Tibial artery (tissue), 4 donors: ENCODE data around the gene PPP1R1B.

ENCODE experiments used
- DNase-seq, 2 donors: peaks; one replicate each; pipeline ENCODE4 v3.0.0-alpha.2; 2019
- H3K27ac ChIP-seq, 2 donors: fragments of 200-600 bp; sonication (generic) in 1 of 2; 1 replicate in 1 of 2; 2 replicates in 1 of 2; pipeline ENCODE4 v1.5.1; 2018 to 2019; ENCODE audit warnings: mild to moderate bottlenecking in 1 of 2
- H3K27me3 ChIP-seq, 2 donors: fragments of 200-600 bp; sonication (generic) in 1 of 2; one replicate each; pipeline versions ENCODE4 v1.5.1 to v1.6.0; 2016 to 2019
- H3K36me3 ChIP-seq, 3 donors: fragments of 200-600 bp; sonication (generic) in 2 of 3; one replicate each; pipeline ENCODE4 v1.5.1; 2016 to 2019; ENCODE audit warnings: mild to moderate bottlenecking in 2 of 3
- H3K4me1 ChIP-seq, 4 donors: fragments of 200-600 bp; sonication (generic) in 2 of 4; 1 replicate in 3 of 4; 2 replicates in 1 of 4; pipeline ENCODE4 v1.5.1; 2016 to 2019
- H3K4me3 ChIP-seq, 2 donors: fragments of 200-600 bp; sonication (generic) in 1 of 2; 1 replicate in 1 of 2; 2 replicates in 1 of 2; pipeline ENCODE4 v1.5.1; 2018 to 2019; ENCODE audit warnings: mild to moderate bottlenecking in 2 of 2
- H3K9me3 ChIP-seq, 3 donors: fragments of 200-600 bp; sonication (generic) in 1 of 3; one replicate each; pipeline ENCODE4 v1.5.1; 2016 to 2019
- CTCF ChIP-seq, 2 experiments: fragments of 200-600 bp in 1 of 2; fragments of 450-650 bp in 1 of 2; IDR thresholded peaks; one replicate each; pipeline ENCODE4 v1.5.1; 2017 to 2019; ENCODE audit warnings: antibody characterized with exemption in 2 of 2, mild to moderate bottlenecking in 1 of 2, moderate library complexity in 1 of 2
- intact Hi-C: fragments of 100-400 bp; cut with DNase I; formaldehyde crosslinking; loops from one replicate; pipeline ENCODE4 v1.15.0; 2023; ENCODE audit warnings: low total_unique reads

Gene PPP1R1B

GRCh38 chr17:39642291-39643074 lies 15.7 kb downstream of the PPP1R1B start:
- no peak for DNase-seq
- intact Hi-C loops, result no loop called here
- no peak for TF ChIP-seq CTCF (IDR thresholded peaks at IDR 0.05)
- Histone ChIP-seq H3K27ac (no peak overlapping the region), H3K36me3 (no peaks in the 10 kb centered on the region), H3K4me1 (peaks cover 0 to 32% (median 23%) of the 10 kb centered on the region in 4 donors), H3K9me3 (no peaks in the 10 kb centered on the region), H3K4me3 (no peak overlapping the region), H3K27me3 (no peaks in the 10 kb centered on the region)

GRCh38 chr17:39643271-39643670 lies 16.5 kb downstream of the PPP1R1B start:
- Histone ChIP-seq H3K9me3 (no peaks in the 10 kb centered on the region), H3K4me3 (no peak overlapping the region), H3K36me3 (no peaks in the 10 kb centered on the region), H3K27me3 (no peaks in the 10 kb centered on the region), H3K4me1 (peaks cover 0 to 24% (median 16%) of the 10 kb centered on the region in 4 donors), H3K27ac (no peak overlapping the region)
- TF ChIP-seq CTCF (IDR thresholded peaks at IDR 0.05), result no peak
- no peak for DNase-seq
- intact Hi-C loops, result no loop called here

- Histone ChIP-seq H3K27me3 (no peaks in the 10 kb centered on the region), H3K27ac (no peak overlapping the region), H3K4me3 (no peak overlapping the region), H3K9me3 (no peaks in the 10 kb centered on the region), H3K4me1 (peaks cover 0 to 7% (median 0%) of the 10 kb centered on the region in 4 donors), H3K36me3 (peaks cover 0 to 4% (median 0%) of the 10 kb centered on the region in 3 donors)
- no peak for DNase-seq
- intact Hi-C loops, result no loop called here
- no peak for TF ChIP-seq CTCF (IDR thresholded peaks at IDR 0.05)
Observed at GRCh38 chr17:39647256-39647655, 20.5 kb downstream of the PPP1R1B start.

DNA sequence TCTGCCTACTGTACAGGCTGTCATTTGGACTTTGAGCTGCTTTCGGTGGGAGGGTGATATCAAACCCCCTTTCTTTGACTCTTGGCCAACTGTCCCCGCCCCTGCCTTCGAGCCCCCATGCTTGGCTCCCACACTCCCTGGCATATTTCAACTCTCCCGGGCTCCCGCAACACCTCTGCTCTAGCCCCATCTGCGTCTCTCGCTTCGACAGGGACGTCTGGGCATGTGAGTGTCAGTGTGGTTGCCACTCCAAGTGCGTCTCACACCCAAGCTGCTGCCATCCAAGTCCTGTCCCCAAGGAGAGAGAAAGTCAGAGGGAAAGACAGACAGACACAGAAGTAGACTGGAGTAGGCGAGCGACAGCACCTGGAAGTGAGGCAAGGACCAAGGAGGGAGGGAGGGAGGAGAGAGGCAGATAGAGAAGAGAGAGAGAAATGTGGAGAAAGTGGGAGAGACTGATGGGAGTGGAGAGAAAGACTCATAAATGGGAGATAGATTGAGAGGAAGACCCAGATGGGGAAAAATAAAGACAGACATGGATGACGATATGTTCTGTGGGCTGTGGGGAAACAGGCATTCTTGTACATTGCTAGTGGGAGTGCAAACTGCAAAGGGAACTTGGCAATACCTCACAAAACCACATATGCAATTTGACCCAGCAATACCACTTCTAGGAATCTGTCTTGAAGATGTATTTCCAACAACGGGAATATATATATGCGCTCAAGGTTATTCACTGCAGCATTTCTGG lies 22.0 kb downstream of the PPP1R1B start:
- no peak for TF ChIP-seq CTCF (IDR thresholded peaks at IDR 0.05)
- peaks cover 0 to 4% (median 0%) of the 10 kb centered on the region in 3 donors for H3K36me3 ChIP-seq
- H3K27ac ChIP-seq, result no peak overlapping the region
- DNase-seq, result no peak
- H3K9me3 ChIP-seq, result no peaks in the 10 kb centered on the region
- no peaks in the 10 kb centered on the region for H3K27me3 ChIP-seq
- H3K4me1 ChIP-seq, result peaks cover 0 to 7% (median 1%) of the 10 kb centered on the region in 4 donors
- H3K4me3 ChIP-seq, result no peak overlapping the region
- intact Hi-C loops, result no loop called here

DNA sequence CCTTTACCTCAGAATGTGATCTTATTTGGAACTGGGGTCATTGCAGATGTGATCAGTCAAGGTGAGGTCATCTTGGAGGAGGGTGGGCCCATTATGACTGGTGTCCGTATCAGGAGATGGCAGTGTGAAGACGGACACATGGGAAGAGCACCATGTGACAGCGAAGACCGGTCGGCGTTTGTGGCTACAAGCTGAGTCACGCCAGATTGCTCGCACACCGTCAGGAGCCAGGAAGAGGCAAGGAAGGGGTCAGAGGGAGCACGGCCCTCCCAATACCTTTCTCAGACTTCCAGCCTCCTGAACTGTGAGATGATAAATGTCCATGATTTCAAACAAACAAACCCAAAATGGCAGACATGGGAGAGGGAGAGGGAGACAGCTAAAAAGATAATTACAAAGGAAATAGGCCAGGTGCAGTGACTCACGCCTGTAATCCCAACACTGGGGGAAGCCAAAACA lies 23.4 kb downstream of the PPP1R1B start:
- Histone ChIP-seq H3K4me3 (no peak overlapping the region), H3K4me1 (peaks cover 0 to 8% (median 4%) of the 10 kb centered on the region in 4 donors), H3K36me3 (peaks cover 0 to 13% (median 0%) of the 10 kb centered on the region in 3 donors), H3K9me3 (no peaks in the 10 kb centered on the region), H3K27me3 (no peaks in the 10 kb centered on the region), H3K27ac (no peak overlapping the region)
- intact Hi-C loops, result no loop called here
- no peak for DNase-seq
- no peak for TF ChIP-seq CTCF (IDR thresholded peaks at IDR 0.05)
